Upper lobe of left lung (tissue), 4 donors: Measurements from ENCODE around the gene TGFB2.

ENCODE experiments used
- POLR2A ChIP-seq, 4 donors: fragments of 450-650 bp; IDR thresholded peaks; one replicate each; pipeline ENCODE4 v1.5.1; 2016 to 2017; ENCODE audit warnings: antibody characterized with exemption in 4 of 4, mild to moderate bottlenecking in 2 of 4
- POLR2AphosphoS5 ChIP-seq, 2 donors: sonication (generic); formaldehyde crosslinking; IDR thresholded peaks; one replicate each; pipeline ENCODE4 v1.5.1; 2017; ENCODE audit warnings: antibody characterized with exemption in 2 of 2
- TF ChIP-seq, protein P1 (sequence below), 6 experiments: fragments of 450-650 bp in 4 of 6; fragments of 200-600 bp in 2 of 6; sonication (generic) in 2 of 6; IDR thresholded peaks; one replicate each; pipeline ENCODE4 v1.5.1; 2016 to 2019; ENCODE audit warnings: antibody characterized with exemption in 6 of 6

- TF ChIP-seq POLR2A (IDR thresholded peaks at IDR 0.05), result no peak
- TF ChIP-seq, protein P1, sequence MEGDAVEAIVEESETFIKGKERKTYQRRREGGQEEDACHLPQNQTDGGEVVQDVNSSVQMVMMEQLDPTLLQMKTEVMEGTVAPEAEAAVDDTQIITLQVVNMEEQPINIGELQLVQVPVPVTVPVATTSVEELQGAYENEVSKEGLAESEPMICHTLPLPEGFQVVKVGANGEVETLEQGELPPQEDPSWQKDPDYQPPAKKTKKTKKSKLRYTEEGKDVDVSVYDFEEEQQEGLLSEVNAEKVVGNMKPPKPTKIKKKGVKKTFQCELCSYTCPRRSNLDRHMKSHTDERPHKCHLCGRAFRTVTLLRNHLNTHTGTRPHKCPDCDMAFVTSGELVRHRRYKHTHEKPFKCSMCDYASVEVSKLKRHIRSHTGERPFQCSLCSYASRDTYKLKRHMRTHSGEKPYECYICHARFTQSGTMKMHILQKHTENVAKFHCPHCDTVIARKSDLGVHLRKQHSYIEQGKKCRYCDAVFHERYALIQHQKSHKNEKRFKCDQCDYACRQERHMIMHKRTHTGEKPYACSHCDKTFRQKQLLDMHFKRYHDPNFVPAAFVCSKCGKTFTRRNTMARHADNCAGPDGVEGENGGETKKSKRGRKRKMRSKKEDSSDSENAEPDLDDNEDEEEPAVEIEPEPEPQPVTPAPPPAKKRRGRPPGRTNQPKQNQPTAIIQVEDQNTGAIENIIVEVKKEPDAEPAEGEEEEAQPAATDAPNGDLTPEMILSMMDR (IDR thresholded peaks at IDR 0.05), result no peak
- TF ChIP-seq POLR2AphosphoS5 (IDR thresholded peaks at IDR 0.05), result no peak
These were observed 109.7 kb downstream of the TGFB2 start for GRCh38 chr1:218454700-218455282.
